KMS-11 (cell line): ENCODE measurements around the gene NUP98.

Experiments used
- H2AFZ ChIP-seq: fragments of 200-600 bp; sonication (generic); 2 replicates; pipeline ENCODE4 v1.6.1; 2016; ENCODE audit warnings: antibody characterized with exemption, mixed run types, low read depth
- H3K27ac ChIP-seq: fragments of 200-600 bp; sonication (generic); 2 replicates; pipeline ENCODE4 v1.6.1; 2016; ENCODE audit warnings: mild to moderate bottlenecking, mixed run types
- H3K27me3 ChIP-seq: fragments of 200-600 bp; sonication (generic); 2 replicates; pipeline ENCODE4 v1.6.1; 2017; ENCODE audit warnings: mild to moderate bottlenecking, low read depth, mixed run types, moderate library complexity; ENCODE audit not compliant: insufficient read depth
- H3K36me3 ChIP-seq: fragments of 200-600 bp; sonication (generic); 2 replicates; pipeline ENCODE4 v1.6.1; 2017; ENCODE audit warnings: mild to moderate bottlenecking, mixed run types; ENCODE audit not compliant: insufficient read depth
- H3K4me1 ChIP-seq: fragments of 200-600 bp; sonication (generic); 2 replicates; pipeline ENCODE4 v1.6.1; 2016; ENCODE audit warnings: mild to moderate bottlenecking, low read depth, mixed run types; ENCODE audit not compliant: poor library complexity, severe bottlenecking
- H3K4me2 ChIP-seq: fragments of 200-600 bp; sonication (generic); 2 replicates; pipeline ENCODE4 v1.7.0; 2016; ENCODE audit warnings: mild to moderate bottlenecking, mixed run types
- H3K4me3 ChIP-seq: fragments of 200-600 bp; sonication (generic); IDR thresholded peaks from 2 replicates; pipeline ENCODE4 v1.6.1; 2017; ENCODE audit warnings: low read depth, low read length, mixed read lengths; ENCODE audit not compliant: insufficient read depth
- H3K79me2 ChIP-seq: fragments of 200-600 bp; sonication (generic); 2 replicates; pipeline ENCODE4 v1.6.1; 2016; ENCODE audit warnings: low read depth, mixed run types; ENCODE audit not compliant: insufficient read depth
- H3K9ac ChIP-seq: fragments of 200-600 bp; sonication (generic); 2 replicates; pipeline ENCODE4 v1.6.1; 2016; ENCODE audit warnings: mild to moderate bottlenecking, mixed run types
- H4K20me1 ChIP-seq: fragments of 200-600 bp; sonication (generic); 2 replicates; pipeline ENCODE4 v1.6.1; 2016; ENCODE audit warnings: mild to moderate bottlenecking, mixed run types; ENCODE audit not compliant: insufficient read depth
- CTCF ChIP-seq: fragments of 200-600 bp; sonication (generic); conservative IDR thresholded peaks from 2 replicates; pipeline ENCODE4 v1.6.1; 2017; ENCODE audit warnings: low read depth, mild to moderate bottlenecking, antibody characterized with exemption, low read length, moderate library complexity, mixed read lengths

Gene NUP98

GRCh38 chr11:3665336-3666022, 131.9 kb downstream of the NUP98 start:
- H3K9ac ChIP-seq = no peak overlapping the region
- H3K27me3 ChIP-seq = no peaks in the 10 kb centered on the region
- no peak overlapping the region for H3K4me3 ChIP-seq
- H2AFZ ChIP-seq = no peak overlapping the region
- no peak for TF ChIP-seq CTCF
- H4K20me1 ChIP-seq = no peaks in the 10 kb centered on the region
- H3K4me1 ChIP-seq = no peaks in the 10 kb centered on the region
- no peak overlapping the region for H3K4me2 ChIP-seq
- no peaks in the 10 kb centered on the region for H3K36me3 ChIP-seq
- no peaks in the 10 kb centered on the region for H3K79me2 ChIP-seq
- H3K27ac ChIP-seq = no peak overlapping the region

- H3K4me1 ChIP-seq = no peaks in the 10 kb centered on the region
- no peaks in the 10 kb centered on the region for H3K79me2 ChIP-seq
- H4K20me1 ChIP-seq = no peaks in the 10 kb centered on the region
- no peaks in the 10 kb centered on the region for H3K27me3 ChIP-seq
- no peak overlapping the region for H2AFZ ChIP-seq
- H3K27ac ChIP-seq = no peak overlapping the region
- no peak overlapping the region for H3K9ac ChIP-seq
- H3K4me3 ChIP-seq = no peak overlapping the region
- H3K4me2 ChIP-seq = no peak overlapping the region
- H3K36me3 ChIP-seq = no peaks in the 10 kb centered on the region
- TF ChIP-seq CTCF = no peak
Measured at GRCh38 chr11:3664032-3664630, 133.2 kb downstream of the NUP98 start.

- Histone ChIP-seq H4K20me1 (no peaks in the 10 kb centered on the region), H3K4me3 (no peak overlapping the region), H3K4me1 (no peaks in the 10 kb centered on the region), H3K4me2 (no peak overlapping the region), H3K27ac (no peak overlapping the region), H3K36me3 (no peaks in the 10 kb centered on the region), H2AFZ (no peak overlapping the region), H3K9ac (no peak overlapping the region), H3K79me2 (no peaks in the 10 kb centered on the region), H3K27me3 (no peaks in the 10 kb centered on the region)
- no peak for TF ChIP-seq CTCF
Measured at GRCh38 chr11:3662856-3663255, 134.5 kb downstream of the NUP98 start.

GRCh38 chr11:3660960-3661359, 136.4 kb downstream of the NUP98 start:
- Histone ChIP-seq H3K4me1 (no peaks in the 10 kb centered on the region), H3K36me3 (no peaks in the 10 kb centered on the region), H3K4me2 (no peak overlapping the region), H3K9ac (no peak overlapping the region), H3K27me3 (no peaks in the 10 kb centered on the region), H4K20me1 (no peaks in the 10 kb centered on the region), H3K4me3 (no peak overlapping the region), H3K27ac (no peak overlapping the region), H2AFZ (no peak overlapping the region), H3K79me2 (no peaks in the 10 kb centered on the region)
- TF ChIP-seq CTCF = no peak
